HG02571 (cell line): ENCODE results near the gene RERE.

ENCODE experiments used
- ATAC-seq: cut with Tn5 transposase; IDR thresholded peaks from one replicate; pipeline ENCODE4 v1.9.1; 2021; ENCODE audit warnings: mild to moderate bottlenecking, moderate library complexity; ENCODE audit not compliant: unreplicated experiment

Gene RERE

GRCh38 chr1:8721679-8722324 lies 95.6 kb downstream of the RERE start:
- ATAC-seq = no peak

GRCh38 chr1:8720347-8720746 lies 97.1 kb downstream of the RERE start:
- no peak for ATAC-seq

GRCh38 chr1:8718850-8719361 lies 98.5 kb downstream of the RERE start:
- ATAC-seq = no peak

GRCh38 chr1:8717148-8717547 lies 100.3 kb downstream of the RERE start:
- ATAC-seq = no peak

- no peak for ATAC-seq
These were observed 101.2 kb downstream of the RERE start for GRCh38 chr1:8716238-8716637.

GRCh38 chr1:8714173-8714572 lies 103.3 kb downstream of the RERE start:
- no peak for ATAC-seq

- ATAC-seq = no peak
These were observed 104.8 kb downstream of the RERE start for GRCh38 chr1:8712413-8713231.

GRCh38 chr1:8711873-8712412 lies 105.5 kb downstream of the RERE start:
- ATAC-seq = no peak

- no peak for ATAC-seq
These were observed 106.3 kb downstream of the RERE start for GRCh38 chr1:8711151-8711550.

- ATAC-seq = no peak
These were observed 109.2 kb downstream of the RERE start for GRCh38 chr1:8708259-8708658.

GRCh38 chr1:8706995-8707396 lies 110.4 kb downstream of the RERE start:
- no peak for ATAC-seq

GRCh38 chr1:8706291-8706690 lies 111.1 kb downstream of the RERE start:
- no peak for ATAC-seq

GRCh38 chr1:8704866-8705506 lies 112.5 kb downstream of the RERE start:
- ATAC-seq = no peak

GRCh38 chr1:8702850-8703810 lies 114.3 kb downstream of the RERE start:
- ATAC-seq = peak; percentile 72

- ATAC-seq = no peak
These were observed 115.0 kb downstream of the RERE start for GRCh38 chr1:8702472-8702849.

GRCh38 chr1:8701794-8702471 lies 115.5 kb downstream of the RERE start:
- no peak for ATAC-seq

GRCh38 chr1:8699679-8700078 lies 117.8 kb downstream of the RERE start:
- no peak for ATAC-seq

- ATAC-seq = no peak
These were observed 118.4 kb downstream of the RERE start for GRCh38 chr1:8698937-8699447.

GRCh38 chr1:8698012-8698630 lies 119.3 kb downstream of the RERE start:
- ATAC-seq = no peak
